HepG2 (cell line): ENCODE measurements around the gene BST2.
A peak's percentile ranks its signal among the peaks of the same experiment; 100 is the strongest.

ENCODE experiments used
- AFF4 ChIP-seq: sonication (generic); formaldehyde crosslinking; IDR thresholded peaks from 2 replicates; pipeline ENCODE4 v1.4.0; 2020; ENCODE audit warnings: missing genetic modification reagents
- CREB1 ChIP-seq, 2 experiments: fragments of 450-650 bp in 1 of 2; IDR thresholded peaks; 2 replicates each; pipeline ENCODE4 v1.6.1; 2016 to 2017; ENCODE audit warnings: control low read depth in 1 of 2, mild to moderate bottlenecking in 1 of 2, missing compliant biosample characterization in 1 of 2, missing genetic modification characterization in 1 of 2
- FOSL2 ChIP-seq: sonication (generic); formaldehyde crosslinking; IDR thresholded peaks from 2 replicates; pipeline ENCODE4 v1.4.0; 2020; ENCODE audit warnings: missing genetic modification reagents
- HDAC2 ChIP-seq: sonication (generic); formaldehyde crosslinking; IDR thresholded peaks from 2 replicates; pipeline ENCODE4 v1.4.0; 2020; ENCODE audit warnings: missing genetic modification reagents
- HOXD1 ChIP-seq: sonication (generic); formaldehyde crosslinking; IDR thresholded peaks from 2 replicates; pipeline ENCODE4 v1.5.0; 2020; ENCODE audit warnings: missing genetic modification reagents
- KLF6 ChIP-seq: IDR thresholded peaks from 2 replicates; pipeline ENCODE4 v1.8.0; 2016; ENCODE audit warnings: missing biosample characterization, missing genetic modification reagents
- POLR2A ChIP-seq, 2 experiments: IDR thresholded peaks; 2 replicates each; pipeline ENCODE4 v1.6.1; 2011; ENCODE audit warnings: low read depth in 2 of 2, low read length in 2 of 2, mild to moderate bottlenecking in 1 of 2, moderate library complexity in 1 of 2; ENCODE audit not compliant: insufficient read depth in 1 of 2
- ZBTB10 ChIP-seq: sonication (generic); formaldehyde crosslinking; IDR thresholded peaks from 2 replicates; pipeline ENCODE4 v1.4.0; 2020; ENCODE audit warnings: missing genetic modification reagents, borderline replicate concordance
- ZFP1 ChIP-seq: IDR thresholded peaks from 2 replicates; pipeline ENCODE4 v1.6.1; 2016
- ZNF138 ChIP-seq: sonication (generic); formaldehyde crosslinking; IDR thresholded peaks from 2 replicates; pipeline ENCODE4 v1.5.0; 2020; ENCODE audit warnings: mild to moderate bottlenecking, low read depth, missing genetic modification reagents
- ZNF280B ChIP-seq: sonication (generic); formaldehyde crosslinking; IDR thresholded peaks from 2 replicates; pipeline ENCODE4 v1.5.0; 2020; ENCODE audit warnings: missing genetic modification reagents, mild to moderate bottlenecking, borderline replicate concordance
- ZNF713 ChIP-seq: sonication (generic); formaldehyde crosslinking; IDR thresholded peaks from 2 replicates; pipeline ENCODE4 v1.4.0; 2020; ENCODE audit warnings: mild to moderate bottlenecking, missing genetic modification reagents

DNA sequence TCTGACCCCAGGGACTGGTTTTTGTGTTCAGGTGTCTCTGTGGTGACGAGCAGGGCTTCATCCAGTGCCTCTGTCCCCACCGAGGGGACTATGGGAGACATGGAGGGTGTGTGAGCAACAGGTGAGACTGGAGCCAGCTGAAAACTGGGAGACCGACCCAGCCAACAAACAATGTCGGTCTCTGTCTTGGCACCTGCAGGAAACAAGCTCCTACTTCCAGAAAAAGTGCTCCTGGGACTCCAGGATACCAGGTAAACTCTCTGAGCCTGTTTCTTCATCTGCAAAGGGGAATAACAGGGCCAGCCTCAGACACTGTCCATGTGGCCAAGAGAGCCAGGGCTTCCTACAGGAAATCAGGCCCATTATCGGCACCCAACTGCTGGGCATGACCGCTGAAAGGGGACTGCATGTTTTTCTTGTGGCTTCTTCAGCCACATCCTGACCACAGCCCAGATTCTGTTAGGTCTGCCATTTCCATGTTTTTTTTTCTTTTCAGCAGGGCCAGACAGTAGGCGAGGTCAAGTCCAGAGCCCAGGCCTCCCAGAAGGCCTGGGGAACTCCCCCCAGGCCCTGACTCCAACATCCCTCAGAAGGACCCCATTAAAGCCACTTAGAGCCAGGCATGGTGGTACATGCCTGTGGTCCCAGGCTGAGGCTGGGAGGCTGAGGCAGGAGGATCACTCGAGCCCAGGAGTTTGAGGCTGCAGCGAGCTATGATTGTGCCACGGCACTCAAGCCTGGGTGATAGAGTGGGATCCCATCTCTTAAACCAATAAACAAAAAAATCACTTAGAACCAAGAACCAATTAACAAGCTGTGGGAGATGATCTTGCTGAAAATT, 836 bp upstream of the BST2 start:
- TF ChIP-seq ZFP1 (CRISPR knock-in tag) (no peak), ZBTB10 (CRISPR knock-in tag) (no peak), CREB1 (IDR thresholded peaks at IDR 0.05) (no peak), CREB1 (CRISPR knock-in tag; IDR thresholded peaks at IDR 0.05) (no peak), ZNF138 (CRISPR knock-in tag) (no peak), FOSL2 (CRISPR knock-in tag) (no peak), HOXD1 (CRISPR knock-in tag) (no peak), HDAC2 (no peak), POLR2A (IDR thresholded peaks at IDR 0.05; ENCODE audit: insufficient read depth in 1 of 2, low read depth in 2 of 2, low read length in 2 of 2) (peak; percentile 66 to 88; a peak in 3 of 4 replicates), ZNF280B (CRISPR knock-in tag) (no peak), ZNF713 (CRISPR knock-in tag) (no peak), KLF6 (no peak), AFF4 (CRISPR knock-in tag) (no peak)
